Vagina (tissue), 2 donors: ENCODE measurements around the gene SPDYA. TPM values are rescaled to one million over a fixed set of nuclear protein-coding genes. Genes with fewer than 3 reads are reported as not detected.

Experiments
- DNase-seq, 2 donors: peaks; one replicate each; pipeline ENCODE4 v3.0.0-alpha.2; 2017; ENCODE audit errors: extremely low spot score in 2 of 2
- H3K27ac ChIP-seq: fragments of 200-600 bp; sonication (generic); one replicate; pipeline ENCODE4 v1.5.1; 2019
- H3K27me3 ChIP-seq: fragments of 200-600 bp; sonication (generic); one replicate; pipeline ENCODE4 v1.5.1; 2019
- H3K36me3 ChIP-seq, 2 donors: fragments of 200-600 bp; sonication (generic); one replicate each; pipeline ENCODE4 v1.5.1; 2017 to 2019
- H3K4me1 ChIP-seq: fragments of 200-600 bp; sonication (generic); one replicate; pipeline ENCODE4 v1.5.1; 2019
- H3K4me3 ChIP-seq, 2 donors: fragments of 200-600 bp; sonication (generic); 1 replicate in 1 of 2; 2 replicates in 1 of 2; pipeline ENCODE4 v1.5.1; 2016 to 2019
- H3K9me3 ChIP-seq: fragments of 200-600 bp; sonication (generic); one replicate; pipeline ENCODE4 v1.5.1; 2019
- CTCF ChIP-seq, 3 experiments: fragments of 450-650 bp in 2 of 3; fragments of 200-600 bp in 1 of 3; sonication (generic) in 1 of 3; IDR thresholded peaks; one replicate each; pipeline ENCODE4 v1.5.1; 2017 to 2019; ENCODE audit warnings: antibody characterized with exemption in 3 of 3, mild to moderate bottlenecking in 2 of 3, moderate library complexity in 2 of 3
- POLR2A ChIP-seq, 2 donors: fragments of 450-650 bp; IDR thresholded peaks; one replicate each; pipeline ENCODE4 v1.6.1; 2017; ENCODE audit warnings: antibody characterized with exemption in 2 of 2, mild to moderate bottlenecking in 2 of 2, moderate library complexity in 2 of 2
- POLR2AphosphoS5 ChIP-seq, 2 donors: sonication (generic); formaldehyde crosslinking; IDR thresholded peaks; one replicate each; pipeline ENCODE4 v1.9.0; 2017; ENCODE audit warnings: antibody characterized with exemption in 2 of 2, mild to moderate bottlenecking in 2 of 2, low read depth in 1 of 2; ENCODE audit not compliant: insufficient read depth in 1 of 2
- intact Hi-C: fragments of 100-400 bp; cut with DNase I; formaldehyde crosslinking; loops from one replicate; pipeline ENCODE4 v1.15.1; 2023
- total RNA-seq: library from RNA; depleted of rRNA; stranded (reverse); fragments of >200 nt; gene quantifications from one replicate; pipeline ENCODE4 v1.2.3, GENCODE V29; 2016

SPDYA gene
- total RNA-seq, 1 donor from 2014 or later = 5.2 TPM

GRCh38 chr2:28835781-28836180, 25.1 kb downstream of the SPDYA start:
- Histone ChIP-seq H3K36me3 (no peaks in the 10 kb centered on the region), H3K27ac (no peak overlapping the region), H3K27me3 (no peaks in the 10 kb centered on the region), H3K4me1 (no peaks in the 10 kb centered on the region), H3K4me3 (no peak overlapping the region), H3K9me3 (no peaks in the 10 kb centered on the region)
- no peak for DNase-seq
- intact Hi-C loops = no loop called here
- TF ChIP-seq CTCF (IDR thresholded peaks at IDR 0.05) = no peak
- no peak for TF ChIP-seq POLR2A (IDR thresholded peaks at IDR 0.05)
- no peak for TF ChIP-seq POLR2AphosphoS5 (IDR thresholded peaks at IDR 0.05; ENCODE audit: insufficient read depth in 1 of 2, low read depth in 1 of 2)

GRCh38 chr2:28838971-28839370, 28.3 kb downstream of the SPDYA start:
- no peaks in the 10 kb centered on the region for H3K27me3 ChIP-seq
- intact Hi-C loops = no loop called here
- no peaks in the 10 kb centered on the region for H3K9me3 ChIP-seq
- no peaks in the 10 kb centered on the region for H3K4me1 ChIP-seq
- DNase-seq = no peak
- no peaks in the 10 kb centered on the region for H3K36me3 ChIP-seq
- TF ChIP-seq POLR2AphosphoS5 (IDR thresholded peaks at IDR 0.05; ENCODE audit: insufficient read depth in 1 of 2, low read depth in 1 of 2) = no peak
- no peak for TF ChIP-seq POLR2A (IDR thresholded peaks at IDR 0.05)
- no peak for TF ChIP-seq CTCF (IDR thresholded peaks at IDR 0.05)
- no peak overlapping the region for H3K27ac ChIP-seq
- H3K4me3 ChIP-seq = no peak overlapping the region

- intact Hi-C loops = no loop called here
- no peaks in the 10 kb centered on the region for H3K9me3 ChIP-seq
- no peak for DNase-seq
- no peaks in the 10 kb centered on the region for H3K4me1 ChIP-seq
- no peaks in the 10 kb centered on the region for H3K36me3 ChIP-seq
- H3K27me3 ChIP-seq = no peaks in the 10 kb centered on the region
- no peak overlapping the region for H3K4me3 ChIP-seq
- TF ChIP-seq POLR2AphosphoS5 (IDR thresholded peaks at IDR 0.05; ENCODE audit: insufficient read depth in 1 of 2, low read depth in 1 of 2) = no peak
- no peak for TF ChIP-seq POLR2A (IDR thresholded peaks at IDR 0.05)
- TF ChIP-seq CTCF (IDR thresholded peaks at IDR 0.05) = no peak
- no peak overlapping the region for H3K27ac ChIP-seq
These were observed 31.4 kb downstream of the SPDYA start for GRCh38 chr2:28842042-28842441.

GRCh38 chr2:28855193-28855592, 44.6 kb downstream of the SPDYA start:
- Histone ChIP-seq H3K36me3 (peaks cover 0 to 2% of the 10 kb centered on the region in 2 donors), H3K27me3 (no peaks in the 10 kb centered on the region), H3K4me1 (no peaks in the 10 kb centered on the region), H3K27ac (no peak overlapping the region), H3K9me3 (no peaks in the 10 kb centered on the region), H3K4me3 (no peak overlapping the region)
- no peak for TF ChIP-seq POLR2AphosphoS5 (IDR thresholded peaks at IDR 0.05; ENCODE audit: insufficient read depth in 1 of 2, low read depth in 1 of 2)
- no peak for DNase-seq
- intact Hi-C loops = no loop called here

- no peak for TF ChIP-seq CTCF (IDR thresholded peaks at IDR 0.05)
These were observed 45.3 kb downstream of the SPDYA start for GRCh38 chr2:28855977-28856376.

GRCh38 chr2:28868611-28869010, 58.0 kb downstream of the SPDYA start:
- Histone ChIP-seq H3K4me1 (peaks cover 35% of the 10 kb centered on the region), H3K27ac (no peak overlapping the region), H3K27me3 (no peaks in the 10 kb centered on the region), H3K4me3 (peak overlapping the region in 1 of 2 donors; percentile 93), H3K36me3 (peaks cover 0 to 3% of the 10 kb centered on the region in 2 donors), H3K9me3 (no peaks in the 10 kb centered on the region)
- intact Hi-C loops = no loop called here
- TF ChIP-seq POLR2A (IDR thresholded peaks at IDR 0.05) = no peak
- TF ChIP-seq CTCF (IDR thresholded peaks at IDR 0.05) = no peak
- TF ChIP-seq POLR2AphosphoS5 (IDR thresholded peaks at IDR 0.05; ENCODE audit: insufficient read depth in 1 of 2, low read depth in 1 of 2) = no peak
- no peak for DNase-seq

More at GRCh38 chr2:28855977-28856376, 45.3 kb downstream of the SPDYA start:
- intact Hi-C loops = no loop called here
- Histone ChIP-seq H3K27me3 (no peaks in the 10 kb centered on the region), H3K4me3 (no peak overlapping the region), H3K36me3 (peaks cover 0 to 10% of the 10 kb centered on the region in 2 donors), H3K4me1 (no peaks in the 10 kb centered on the region), H3K27ac (no peak overlapping the region), H3K9me3 (no peaks in the 10 kb centered on the region)
- no peak for DNase-seq
